ENCODE measurements around the gene GXYLT1. TPM values are rescaled to one million over a fixed set of nuclear protein-coding genes. Genes with fewer than 3 reads are reported as not detected.

Gene GXYLT1
- total and polyA plus RNA-seq, 2 experiments from 2014 or later = 6.9 to 15.6 TPM

DNA sequence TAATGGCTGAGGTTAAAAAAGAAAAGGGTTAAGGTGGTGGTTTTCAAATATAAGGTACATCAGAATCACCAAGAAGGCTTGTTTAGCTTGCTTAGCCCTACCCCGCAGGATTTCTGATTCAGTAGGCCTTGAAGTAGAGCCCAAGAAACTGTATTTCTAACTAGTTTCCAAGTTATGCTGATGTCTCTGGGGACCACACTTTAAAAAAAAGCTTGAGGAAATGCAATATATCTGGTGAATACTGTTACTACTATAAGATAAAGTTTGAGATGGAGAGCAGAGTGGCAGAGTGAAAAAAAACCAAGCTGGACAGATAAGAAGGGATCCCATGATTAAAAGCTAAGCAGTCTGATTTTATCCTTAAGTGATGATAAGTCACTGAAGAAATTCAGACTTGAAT lies 18.3 kb upstream of the GXYLT1 start:
- DNase-seq (ENCODE audit: low read depth in 1 of 2, low spot score in 1 of 2) = peak in 1 of 2 donors; percentile 45
- Histone ChIP-seq H3K27me3 (no peaks in the 10 kb centered on the region), H3K27ac (no peak overlapping the region), H3K9me3 (ENCODE audit: low read depth) (no peaks in the 10 kb centered on the region), H3K36me3 (peaks cover 27% of the 10 kb centered on the region), H3K4me3 (no peak overlapping the region), H3K4me1 (ENCODE audit: low read depth) (peaks cover 10% of the 10 kb centered on the region)
- TF ChIP-seq, protein P1, sequence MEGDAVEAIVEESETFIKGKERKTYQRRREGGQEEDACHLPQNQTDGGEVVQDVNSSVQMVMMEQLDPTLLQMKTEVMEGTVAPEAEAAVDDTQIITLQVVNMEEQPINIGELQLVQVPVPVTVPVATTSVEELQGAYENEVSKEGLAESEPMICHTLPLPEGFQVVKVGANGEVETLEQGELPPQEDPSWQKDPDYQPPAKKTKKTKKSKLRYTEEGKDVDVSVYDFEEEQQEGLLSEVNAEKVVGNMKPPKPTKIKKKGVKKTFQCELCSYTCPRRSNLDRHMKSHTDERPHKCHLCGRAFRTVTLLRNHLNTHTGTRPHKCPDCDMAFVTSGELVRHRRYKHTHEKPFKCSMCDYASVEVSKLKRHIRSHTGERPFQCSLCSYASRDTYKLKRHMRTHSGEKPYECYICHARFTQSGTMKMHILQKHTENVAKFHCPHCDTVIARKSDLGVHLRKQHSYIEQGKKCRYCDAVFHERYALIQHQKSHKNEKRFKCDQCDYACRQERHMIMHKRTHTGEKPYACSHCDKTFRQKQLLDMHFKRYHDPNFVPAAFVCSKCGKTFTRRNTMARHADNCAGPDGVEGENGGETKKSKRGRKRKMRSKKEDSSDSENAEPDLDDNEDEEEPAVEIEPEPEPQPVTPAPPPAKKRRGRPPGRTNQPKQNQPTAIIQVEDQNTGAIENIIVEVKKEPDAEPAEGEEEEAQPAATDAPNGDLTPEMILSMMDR (IDR thresholded peaks at IDR 0.05; ENCODE audit: low read depth, low read length) = no peak

GRCh38 chr12:42162193-42162592 lies 17.5 kb upstream of the GXYLT1 start:
- no peak for DNase-seq (ENCODE audit: low read depth in 1 of 2, low spot score in 1 of 2)
- Histone ChIP-seq H3K27ac (no peak overlapping the region), H3K9me3 (ENCODE audit: low read depth) (no peaks in the 10 kb centered on the region), H3K27me3 (no peaks in the 10 kb centered on the region), H3K4me3 (no peak overlapping the region), H3K4me1 (ENCODE audit: low read depth) (peaks cover 10% of the 10 kb centered on the region), H3K36me3 (peaks cover 27% of the 10 kb centered on the region)
- TF ChIP-seq, protein P1 (IDR thresholded peaks at IDR 0.05; ENCODE audit: low read depth, low read length) = no peak

GRCh38 chr12:42161529-42161928 lies 16.9 kb upstream of the GXYLT1 start:
- H3K4me3 ChIP-seq = no peak overlapping the region
- peaks cover 10% of the 10 kb centered on the region for H3K4me1 ChIP-seq (ENCODE audit: low read depth)
- H3K9me3 ChIP-seq (ENCODE audit: low read depth) = no peaks in the 10 kb centered on the region
- TF ChIP-seq, protein P1 (IDR thresholded peaks at IDR 0.05; ENCODE audit: low read depth, low read length) = no peak
- DNase-seq (ENCODE audit: low read depth in 1 of 2, low spot score in 1 of 2) = no peak
- no peaks in the 10 kb centered on the region for H3K27me3 ChIP-seq
- peak overlapping the region; percentile 19 for H3K27ac ChIP-seq
- H3K36me3 ChIP-seq = peaks cover 27% of the 10 kb centered on the region

- TF ChIP-seq, protein P1 (IDR thresholded peaks at IDR 0.05; ENCODE audit: low read depth, low read length) = no peak
- Histone ChIP-seq H3K27ac (no peak overlapping the region), H3K9me3 (ENCODE audit: low read depth) (no peaks in the 10 kb centered on the region)
Observed at GRCh38 chr12:42156232-42156631, 11.6 kb upstream of the GXYLT1 start.

DNA sequence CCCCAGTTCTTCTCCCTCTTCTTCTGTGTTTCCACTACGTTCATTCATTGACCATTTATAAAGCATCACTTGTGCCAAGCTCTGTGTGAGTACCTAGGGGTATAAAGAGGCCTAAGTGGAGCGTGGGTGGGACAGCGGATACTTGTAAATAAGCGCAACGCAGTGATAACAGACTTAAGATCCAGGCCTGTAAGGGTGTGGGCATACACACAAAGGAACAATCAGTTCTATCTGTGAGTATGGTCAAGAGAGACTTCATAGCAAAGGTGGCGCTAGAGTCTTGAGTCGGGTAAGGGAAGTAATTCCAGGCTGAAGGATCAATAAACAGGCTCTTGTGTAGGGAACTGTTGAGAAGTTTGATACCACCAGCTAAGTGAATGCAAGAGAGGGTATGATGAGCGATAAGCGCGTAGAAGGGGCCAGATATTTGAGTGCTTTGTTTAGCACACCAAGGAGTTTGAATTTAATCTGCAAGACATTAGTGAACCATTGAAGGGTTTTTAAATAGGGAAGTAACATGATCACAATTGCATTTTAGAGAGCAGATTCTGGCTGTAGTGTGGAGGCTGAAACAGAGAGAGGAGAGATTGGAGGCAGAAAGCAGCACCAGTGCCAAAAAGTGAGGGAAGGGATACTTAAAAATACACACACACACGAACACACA lies 1.0 kb upstream of the GXYLT1 start:
- no peaks in the 10 kb centered on the region for H3K36me3 ChIP-seq
- TF ChIP-seq, protein P1 (IDR thresholded peaks at IDR 0.05; ENCODE audit: low read depth, low read length) = no peak
- no peaks in the 10 kb centered on the region for H3K27me3 ChIP-seq
- peak in 1 of 2 donors; percentile 20 for DNase-seq (ENCODE audit: low read depth in 1 of 2, low spot score in 1 of 2)
- H3K27ac ChIP-seq = peak overlapping the region; percentile 82
- H3K4me1 ChIP-seq (ENCODE audit: low read depth) = peaks cover 18% of the 10 kb centered on the region
- H3K9me3 ChIP-seq (ENCODE audit: low read depth) = no peaks in the 10 kb centered on the region
- H3K4me3 ChIP-seq = no peak overlapping the region

More at GRCh38 chr12:42156232-42156631, 11.6 kb upstream of the GXYLT1 start:
- Histone ChIP-seq H3K4me1 (ENCODE audit: low read depth) (no peaks in the 10 kb centered on the region), H3K27me3 (no peaks in the 10 kb centered on the region), H3K4me3 (no peak overlapping the region), H3K36me3 (peaks cover 23% of the 10 kb centered on the region)
- DNase-seq (ENCODE audit: low read depth in 1 of 2, low spot score in 1 of 2) = no peak

Measured in cardiac muscle cell (in vitro differentiated cells and primary cell).